ENCODE data around the gene DNAJC9.

DNA sequence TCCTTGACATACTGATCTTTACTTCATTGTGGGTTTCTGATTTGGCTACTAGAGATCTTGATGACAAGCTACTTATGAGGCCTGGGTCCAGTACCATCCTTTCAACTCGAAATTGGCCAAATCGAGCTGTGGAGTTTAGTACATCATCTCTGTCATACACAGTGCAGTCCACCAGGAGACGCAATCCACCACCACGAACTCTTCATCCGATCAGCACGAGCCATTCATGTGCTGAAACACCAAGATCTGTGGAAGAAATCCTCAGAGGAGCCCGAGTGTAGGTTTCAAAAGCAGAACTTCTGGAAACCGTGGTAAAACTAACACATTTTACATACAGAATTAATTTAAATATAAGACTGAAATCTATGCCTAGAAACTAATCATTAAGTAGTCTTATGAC is 14.2 kb downstream of the DNAJC9 start:
- TF ChIP-seq, protein P1, sequence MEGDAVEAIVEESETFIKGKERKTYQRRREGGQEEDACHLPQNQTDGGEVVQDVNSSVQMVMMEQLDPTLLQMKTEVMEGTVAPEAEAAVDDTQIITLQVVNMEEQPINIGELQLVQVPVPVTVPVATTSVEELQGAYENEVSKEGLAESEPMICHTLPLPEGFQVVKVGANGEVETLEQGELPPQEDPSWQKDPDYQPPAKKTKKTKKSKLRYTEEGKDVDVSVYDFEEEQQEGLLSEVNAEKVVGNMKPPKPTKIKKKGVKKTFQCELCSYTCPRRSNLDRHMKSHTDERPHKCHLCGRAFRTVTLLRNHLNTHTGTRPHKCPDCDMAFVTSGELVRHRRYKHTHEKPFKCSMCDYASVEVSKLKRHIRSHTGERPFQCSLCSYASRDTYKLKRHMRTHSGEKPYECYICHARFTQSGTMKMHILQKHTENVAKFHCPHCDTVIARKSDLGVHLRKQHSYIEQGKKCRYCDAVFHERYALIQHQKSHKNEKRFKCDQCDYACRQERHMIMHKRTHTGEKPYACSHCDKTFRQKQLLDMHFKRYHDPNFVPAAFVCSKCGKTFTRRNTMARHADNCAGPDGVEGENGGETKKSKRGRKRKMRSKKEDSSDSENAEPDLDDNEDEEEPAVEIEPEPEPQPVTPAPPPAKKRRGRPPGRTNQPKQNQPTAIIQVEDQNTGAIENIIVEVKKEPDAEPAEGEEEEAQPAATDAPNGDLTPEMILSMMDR (conservative IDR thresholded peaks at IDR 0.05): no peak
- TF ChIP-seq EZH2 (IDR thresholded peaks at IDR 0.05; ENCODE audit: low read depth): no peak

Data from PC-9 (cell line).